ENCODE results near the gene ERVW-1. TPM values are rescaled to one million over a fixed set of nuclear protein-coding genes. Genes with fewer than 3 reads are reported as not detected.
A peak's percentile ranks its signal among the peaks of the same experiment; 100 is the strongest.

ERVW-1 gene
- total and polyA plus RNA-seq, 2 of the 13 experiments (the other 11 are each of a cell fraction or from before 2014, with no cell fraction given), result not detected

DNA sequence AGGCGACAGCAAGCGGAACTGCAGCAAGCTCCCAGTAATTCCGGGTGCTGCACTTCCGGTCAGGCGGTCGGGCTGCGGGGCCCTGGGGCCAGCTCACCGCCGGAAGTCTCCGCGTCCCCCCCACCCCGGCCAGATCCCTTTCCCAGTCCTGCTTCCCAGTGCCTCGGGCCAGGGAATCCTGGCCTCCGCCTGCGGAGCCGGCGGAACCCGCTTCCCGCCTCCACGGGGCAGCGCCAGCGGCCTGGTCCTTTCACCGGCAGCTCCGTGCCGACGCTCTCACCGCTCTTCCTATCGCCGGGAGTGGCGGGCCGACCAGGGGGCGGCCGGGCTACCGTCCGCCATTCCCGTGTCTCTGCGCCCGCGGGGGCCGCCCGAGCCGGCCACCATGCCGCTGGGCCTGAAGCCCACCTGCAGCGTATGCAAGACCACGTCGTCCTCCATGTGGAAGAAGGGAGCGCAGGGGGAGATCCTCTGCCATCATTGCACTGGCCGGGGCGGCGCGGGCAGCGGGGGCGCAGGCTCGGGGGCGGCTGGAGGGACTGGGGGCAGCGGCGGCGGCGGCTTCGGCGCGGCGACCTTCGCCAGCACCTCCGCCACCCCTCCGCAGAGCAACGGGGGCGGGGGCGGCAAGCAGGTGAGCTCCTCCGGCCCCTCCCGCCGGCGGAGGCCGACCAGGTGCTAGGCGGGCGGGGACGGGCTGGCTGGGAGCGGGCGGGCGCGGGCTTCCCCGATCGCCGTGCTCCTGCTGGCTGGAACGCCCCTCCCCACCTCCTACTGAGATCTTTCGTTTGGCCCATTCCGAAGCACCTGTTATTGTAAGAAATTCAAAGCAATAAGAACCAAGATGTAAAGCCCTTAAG, 30.2 kb downstream of the ERVW-1 start, which contains the start of gene GATAD1 (continued):
- TF ChIP-seq MTA1 (CRISPR knock-in tag; IDR thresholded peaks at IDR 0.05; ENCODE audit: borderline replicate concordance), result peak; percentile 46; the same call in 1 of the 2 replicates
- TF ChIP-seq, protein P1, sequence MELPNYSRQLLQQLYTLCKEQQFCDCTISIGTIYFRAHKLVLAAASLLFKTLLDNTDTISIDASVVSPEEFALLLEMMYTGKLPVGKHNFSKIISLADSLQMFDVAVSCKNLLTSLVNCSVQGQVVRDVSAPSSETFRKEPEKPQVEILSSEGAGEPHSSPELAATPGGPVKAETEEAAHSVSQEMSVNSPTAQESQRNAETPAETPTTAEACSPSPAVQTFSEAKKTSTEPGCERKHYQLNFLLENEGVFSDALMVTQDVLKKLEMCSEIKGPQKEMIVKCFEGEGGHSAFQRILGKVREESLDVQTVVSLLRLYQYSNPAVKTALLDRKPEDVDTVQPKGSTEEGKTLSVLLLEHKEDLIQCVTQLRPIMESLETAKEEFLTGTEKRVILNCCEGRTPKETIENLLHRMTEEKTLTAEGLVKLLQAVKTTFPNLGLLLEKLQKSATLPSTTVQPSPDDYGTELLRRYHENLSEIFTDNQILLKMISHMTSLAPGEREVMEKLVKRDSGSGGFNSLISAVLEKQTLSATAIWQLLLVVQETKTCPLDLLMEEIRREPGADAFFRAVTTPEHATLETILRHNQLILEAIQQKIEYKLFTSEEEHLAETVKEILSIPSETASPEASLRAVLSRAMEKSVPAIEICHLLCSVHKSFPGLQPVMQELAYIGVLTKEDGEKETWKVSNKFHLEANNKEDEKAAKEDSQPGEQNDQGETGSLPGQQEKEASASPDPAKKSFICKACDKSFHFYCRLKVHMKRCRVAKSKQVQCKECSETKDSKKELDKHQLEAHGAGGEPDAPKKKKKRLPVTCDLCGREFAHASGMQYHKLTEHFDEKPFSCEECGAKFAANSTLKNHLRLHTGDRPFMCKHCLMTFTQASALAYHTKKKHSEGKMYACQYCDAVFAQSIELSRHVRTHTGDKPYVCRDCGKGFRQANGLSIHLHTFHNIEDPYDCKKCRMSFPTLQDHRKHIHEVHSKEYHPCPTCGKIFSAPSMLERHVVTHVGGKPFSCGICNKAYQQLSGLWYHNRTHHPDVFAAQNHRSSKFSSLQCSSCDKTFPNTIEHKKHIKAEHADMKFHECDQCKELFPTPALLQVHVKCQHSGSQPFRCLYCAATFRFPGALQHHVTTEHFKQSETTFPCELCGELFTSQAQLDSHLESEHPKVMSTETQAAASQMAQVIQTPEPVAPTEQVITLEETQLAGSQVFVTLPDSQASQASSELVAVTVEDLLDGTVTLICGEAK (IDR thresholded peaks at IDR 0.05), result peak; percentile 80
- TF ChIP-seq, protein P1 (CRISPR knock-in tag; IDR thresholded peaks at IDR 0.05), result peak; percentile 81
- no peak for TF ChIP-seq KLF6 (CRISPR knock-in tag; IDR thresholded peaks at IDR 0.05)
- TF ChIP-seq ZBTB39 (CRISPR knock-in tag; IDR thresholded peaks at IDR 0.05), result no peak
- TF ChIP-seq RXRB (CRISPR knock-in tag; IDR thresholded peaks at IDR 0.05; ENCODE audit: borderline replicate concordance), result 0 out of 2 replicates have a peak, but pooled peaks have one; percentile 31
- TF ChIP-seq EEA1 (CRISPR knock-in tag; IDR thresholded peaks at IDR 0.05; ENCODE audit: borderline replicate concordance), result 0 out of 2 replicates have a peak, but pooled peaks have one; percentile 36
- peak; percentile 97 for TF ChIP-seq PHF8 (CRISPR knock-in tag; IDR thresholded peaks at IDR 0.05)
- TF ChIP-seq ZXDC (CRISPR knock-in tag; IDR thresholded peaks at IDR 0.05), result no peak; the same call in 1 of the 2 replicates
- TF ChIP-seq JARID2 (CRISPR knock-in tag; IDR thresholded peaks at IDR 0.05; ENCODE audit: insufficient replicate concordance), result peak; percentile 31
- TF ChIP-seq ZNF713 (CRISPR knock-in tag; IDR thresholded peaks at IDR 0.05), result no peak
- TF ChIP-seq ZNF567 (CRISPR knock-in tag; IDR thresholded peaks at IDR 0.05; ENCODE audit: borderline replicate concordance), result no peak
